NOMO-1 (cell line): ENCODE data around the gene C8A.
A peak's percentile ranks its signal among the peaks of the same experiment; 100 is the strongest.

ENCODE experiments used
- DNase-seq, 2 experiments: peaks; one replicate each; lab custom pipeline; 2025; ENCODE audit not compliant: unreplicated experiment in 2 of 2; lab: John Stamatoyannopoulos, UW

C8A gene

GRCh38 chr1:56854521-56855099 lies at the start of gene C8A:
Gene C8A (plus strand): TSS chr1:56854797. CDS start chr1:56854902, 105 bp downstream.
- no peak for DNase-seq

- no peak for DNase-seq
Observed at GRCh38 chr1:56806804-56807203, 47.8 kb upstream of the C8A start.

DNA sequence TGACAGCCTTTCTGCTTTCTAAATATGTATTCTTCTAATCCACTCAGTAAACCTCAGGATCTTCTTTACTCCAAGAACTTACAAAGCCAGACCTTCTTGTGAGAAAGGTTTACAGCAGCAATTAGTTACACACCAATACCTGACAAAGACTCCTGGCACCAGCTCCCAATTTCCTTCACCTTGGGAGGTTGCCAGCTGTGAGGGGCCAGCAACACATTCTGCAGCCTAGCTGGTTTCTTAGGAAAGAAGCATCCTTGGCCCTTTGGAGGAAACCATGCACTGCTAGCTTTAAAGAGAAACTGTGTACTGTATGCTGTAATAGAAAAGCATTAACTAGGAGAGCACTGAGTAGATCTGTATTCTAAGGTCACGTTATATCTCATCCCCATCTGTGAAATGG lies 46.2 kb upstream of the C8A start:
- DNase-seq: no peak

DNA sequence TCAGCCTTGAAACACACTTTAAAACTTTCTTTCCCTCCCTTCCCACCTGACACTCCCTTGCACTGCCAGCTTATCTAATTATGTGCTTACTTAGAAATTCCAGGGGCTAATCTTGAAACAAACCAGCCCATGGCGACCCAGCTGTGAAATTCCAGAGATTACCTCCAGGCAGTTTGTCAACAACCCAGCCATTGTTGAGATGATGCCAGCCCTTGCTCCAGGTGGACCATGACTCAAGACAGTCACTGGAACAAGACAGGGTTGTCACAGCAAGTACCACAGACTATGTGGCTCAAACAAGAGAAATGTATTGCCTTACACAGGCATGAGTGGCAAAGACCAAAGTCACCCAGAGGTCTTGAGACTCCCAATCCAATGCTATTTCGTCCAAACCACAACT lies 43.3 kb upstream of the C8A start:
- no peak for DNase-seq

GRCh38 chr1:56814205-56814604 lies 40.4 kb upstream of the C8A start:
- no peak for DNase-seq

DNA sequence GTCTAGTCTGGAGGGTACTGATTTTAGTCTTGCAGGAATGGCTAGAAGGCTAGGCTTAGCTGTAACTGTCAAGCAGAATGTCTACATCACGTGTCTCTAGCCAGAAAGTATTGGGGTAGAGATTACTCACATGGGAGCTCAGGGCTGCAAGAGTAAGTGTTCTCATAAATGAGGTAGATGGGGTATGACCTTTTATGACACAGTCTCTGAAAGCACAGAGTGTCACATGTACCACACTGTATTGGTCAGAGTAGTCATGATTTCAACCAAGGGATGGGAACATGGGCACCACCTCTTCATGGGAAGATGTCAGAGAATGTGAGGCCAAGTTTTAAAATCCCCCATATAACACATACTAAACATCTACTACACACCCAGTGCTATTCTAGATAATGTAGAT lies 38.3 kb upstream of the C8A start:
- no peak for DNase-seq

GRCh38 chr1:56816909-56817308 lies 37.7 kb upstream of the C8A start:
- DNase-seq: no peak

DNA sequence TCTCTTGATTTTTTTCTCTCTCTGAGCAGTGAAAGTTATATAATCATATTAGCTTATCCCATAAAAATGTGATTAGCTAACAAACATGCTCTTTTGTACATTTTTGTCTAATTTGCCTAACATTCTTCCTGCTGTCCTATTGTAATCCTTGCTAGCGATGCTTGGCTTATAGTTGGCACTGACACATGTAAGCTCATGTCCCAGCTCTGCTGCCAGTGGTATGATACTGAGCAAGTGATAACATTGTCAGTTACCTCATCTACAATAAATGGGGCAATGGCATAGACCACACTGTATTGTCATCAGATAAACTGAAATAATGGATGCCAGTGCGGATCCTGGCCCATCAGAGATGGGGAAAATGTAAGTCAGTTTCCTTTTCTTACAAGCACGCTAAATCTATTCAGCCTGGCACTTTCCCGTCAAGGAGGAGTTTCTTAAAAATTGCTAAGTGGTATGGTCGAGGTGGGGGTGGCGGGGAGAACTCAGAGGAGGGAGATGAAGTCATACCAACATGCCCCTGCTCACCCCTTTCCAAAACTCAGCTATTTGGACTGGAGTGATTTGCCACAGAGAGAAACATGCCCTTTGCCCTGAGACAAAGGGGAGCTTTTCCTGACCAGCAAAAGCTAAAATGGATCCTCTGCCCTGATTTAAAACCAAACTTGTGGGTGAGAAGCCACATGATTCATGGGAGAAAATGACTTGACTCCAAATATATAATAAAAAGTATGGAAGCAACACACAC lies 36.7 kb upstream of the C8A start:
- no peak for DNase-seq

- DNase-seq: no peak
Observed at GRCh38 chr1:56819387-56819899, 35.2 kb upstream of the C8A start, which contains the start of gene FYB2. Gene FYB2 (minus strand): TSS chr1:56819404. CDS start chr1:56819290, 114 bp downstream.

GRCh38 chr1:56820755-56821461 lies 33.7 kb upstream of the C8A start:
- DNase-seq: peak; percentile 37 to 41

DNA sequence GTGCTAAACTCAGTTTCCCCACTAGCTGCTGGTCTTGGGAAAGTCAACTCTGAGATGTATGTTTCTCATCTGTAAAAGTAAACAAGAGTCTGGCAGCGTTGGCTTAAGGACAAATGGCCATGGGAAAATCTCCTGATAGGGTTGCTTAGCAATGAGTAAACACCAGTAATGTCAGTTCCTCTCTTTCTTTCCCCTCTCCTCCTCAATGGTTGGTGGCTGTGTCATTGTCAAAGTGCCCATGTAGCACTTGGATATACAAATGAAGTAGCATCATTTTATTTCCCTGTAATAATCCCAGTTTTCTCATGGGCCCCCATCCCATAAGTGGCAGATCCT lies 33.2 kb upstream of the C8A start:
- no peak for DNase-seq

- no peak for DNase-seq
Observed at GRCh38 chr1:56824271-56824670, 30.3 kb upstream of the C8A start.

DNA sequence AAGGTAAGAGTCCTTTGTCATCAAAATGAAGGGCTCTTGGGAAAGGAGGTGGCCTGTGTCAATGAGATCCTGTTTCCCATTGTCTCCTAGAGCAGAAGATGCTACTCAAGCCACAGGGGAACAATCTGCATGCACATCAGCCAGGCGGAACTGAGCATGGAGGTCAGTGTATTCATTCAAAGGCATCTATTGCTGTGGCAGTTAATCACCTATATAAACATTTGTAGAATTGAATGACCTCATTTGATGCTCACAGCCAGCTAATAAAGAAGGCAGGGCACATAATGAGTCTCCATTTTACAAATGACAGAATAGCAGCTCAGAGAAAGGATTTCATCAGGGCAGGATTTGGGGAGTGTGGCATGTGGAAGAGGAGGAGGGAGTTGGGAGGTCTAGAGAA lies 29.7 kb upstream of the C8A start:
- DNase-seq: no peak

DNA sequence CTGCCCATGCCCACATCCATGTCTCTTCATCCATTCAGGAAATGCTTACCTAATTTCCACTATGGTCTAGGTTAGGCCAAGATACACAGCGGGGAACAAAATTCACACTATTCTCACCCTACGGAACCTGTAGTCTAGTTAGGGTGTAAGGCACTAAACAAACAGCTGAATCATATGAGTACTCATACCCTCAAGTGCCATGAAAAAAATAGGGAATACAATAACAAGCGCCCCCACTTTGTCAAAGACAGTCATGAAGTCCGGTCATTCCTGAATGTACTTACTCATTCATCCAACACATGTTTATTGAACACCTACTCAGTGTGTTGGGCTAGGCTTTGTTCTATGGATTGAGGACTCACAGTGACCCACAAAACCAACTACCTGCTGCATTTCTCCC lies 29.2 kb upstream of the C8A start:
- no peak for DNase-seq

DNA sequence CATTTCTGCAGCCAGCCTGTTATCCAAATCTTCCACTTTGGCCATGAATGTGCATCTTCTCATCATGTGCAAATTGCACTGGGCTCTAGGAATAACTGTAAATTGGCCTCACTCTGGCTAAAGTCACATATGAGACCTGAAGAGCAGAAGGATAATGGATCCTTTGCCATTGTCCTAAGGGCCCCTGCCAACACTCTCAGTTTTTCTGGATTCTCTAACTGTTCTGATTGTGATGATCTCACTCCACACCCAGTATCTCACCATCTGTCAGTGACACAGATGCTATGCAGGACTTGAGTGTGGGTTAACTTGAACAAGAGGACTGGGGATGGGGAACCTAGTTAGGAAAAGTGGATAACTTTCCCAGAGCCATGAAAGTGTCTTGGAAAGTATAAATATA lies 26.9 kb upstream of the C8A start:
- DNase-seq: no peak

- DNase-seq: no peak
Observed at GRCh38 chr1:56830052-56830451, 24.5 kb upstream of the C8A start.

DNA sequence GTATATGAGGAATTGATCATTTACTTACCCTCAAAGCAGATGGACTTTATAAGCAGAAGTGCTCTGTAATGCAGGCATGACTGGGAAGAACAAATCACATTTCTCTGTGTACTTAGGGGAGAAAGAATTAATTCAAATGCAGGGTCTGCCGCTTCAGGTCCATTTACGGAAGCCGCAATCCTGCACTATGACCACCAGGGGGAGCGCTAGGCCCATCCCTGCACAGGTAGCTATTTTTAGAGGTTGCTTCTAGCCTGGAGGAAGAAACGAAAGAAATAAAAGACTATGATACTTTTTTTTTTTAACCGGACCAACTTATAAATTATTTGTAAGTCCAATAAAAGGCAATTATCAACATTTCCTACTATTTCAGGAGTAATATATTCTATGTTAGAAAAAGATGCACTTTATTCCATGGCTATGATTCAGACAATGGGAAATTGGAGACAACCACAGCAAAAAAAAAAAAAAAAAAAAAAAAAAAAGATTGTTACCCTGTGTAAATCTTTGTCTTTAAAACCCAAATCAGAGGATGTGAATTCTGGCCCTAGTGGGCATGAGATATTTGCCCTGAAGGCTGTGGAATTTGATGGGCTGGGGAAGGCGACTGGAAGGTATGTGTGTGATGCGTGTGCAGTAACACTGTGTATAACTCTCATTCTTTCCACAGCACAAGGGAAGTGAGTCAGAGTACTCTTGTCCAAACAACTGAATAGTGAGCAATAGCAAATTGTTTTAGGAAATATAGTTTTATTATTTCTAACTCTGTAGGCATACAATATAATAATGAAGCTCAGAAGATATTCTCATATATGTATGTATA lies 22.5 kb upstream of the C8A start:
- peak; percentile 11 to 59 for DNase-seq

DNA sequence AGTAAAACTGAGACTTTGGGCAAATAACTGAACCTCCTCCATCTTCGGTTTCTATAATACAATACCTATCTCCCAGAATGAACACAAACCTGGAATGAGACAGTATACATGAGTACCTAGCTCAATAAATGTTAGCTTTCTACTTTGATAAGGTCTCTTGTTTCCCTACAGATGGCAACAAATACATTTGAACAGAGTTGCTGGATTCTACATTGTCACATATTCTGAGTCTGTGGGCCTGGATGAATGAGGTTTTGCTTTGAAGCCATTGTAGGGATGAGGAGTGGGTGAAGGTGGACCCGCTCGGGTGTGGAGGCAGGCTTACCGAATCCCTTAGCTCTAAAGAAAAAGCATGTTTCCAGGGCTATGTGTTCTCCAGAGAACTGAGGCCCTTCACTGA lies 21.5 kb upstream of the C8A start:
- DNase-seq: no peak

GRCh38 chr1:56834137-56834900 lies 20.3 kb upstream of the C8A start:
- no peak for DNase-seq

- DNase-seq: no peak
Observed at GRCh38 chr1:56835657-56836056, 18.9 kb upstream of the C8A start.
